GM21381 (cell line): Measurements from ENCODE around the gene NSFL1C.

Source experiments
- ATAC-seq: cut with Tn5 transposase; IDR thresholded peaks from one replicate; pipeline ENCODE4 v1.9.1; 2021; ENCODE audit warnings: mild to moderate bottlenecking, moderate library complexity; ENCODE audit not compliant: unreplicated experiment

Gene NSFL1C

GRCh38 chr20:1462834-1463233, 3.8 kb downstream of the NSFL1C start:
- no peak for ATAC-seq

- ATAC-seq: no peak
Observed at GRCh38 chr20:1462001-1462400, 4.6 kb downstream of the NSFL1C start.

GRCh38 chr20:1460275-1460674, 6.4 kb downstream of the NSFL1C start:
- no peak for ATAC-seq

- no peak for ATAC-seq
Observed at GRCh38 chr20:1457992-1458391, 8.7 kb downstream of the NSFL1C start.

GRCh38 chr20:1456300-1456699, 10.3 kb downstream of the NSFL1C start:
- ATAC-seq: no peak

- no peak for ATAC-seq
Observed at GRCh38 chr20:1450926-1451491, 15.6 kb downstream of the NSFL1C start.

GRCh38 chr20:1449370-1449769, 17.3 kb downstream of the NSFL1C start:
- no peak for ATAC-seq

- no peak for ATAC-seq
Observed at GRCh38 chr20:1448081-1448620, 18.5 kb downstream of the NSFL1C start.

- no peak for ATAC-seq
Observed at GRCh38 chr20:1446536-1446935, 20.1 kb downstream of the NSFL1C start.

GRCh38 chr20:1443085-1443484, 23.6 kb downstream of the NSFL1C start:
- ATAC-seq: no peak

- ATAC-seq: no peak
Observed at GRCh38 chr20:1442304-1442703, 24.3 kb downstream of the NSFL1C start.

- ATAC-seq: no peak
Observed at GRCh38 chr20:1441133-1441532, 25.5 kb downstream of the NSFL1C start.

- ATAC-seq: no peak
Observed at GRCh38 chr20:1440024-1440423, 26.6 kb downstream of the NSFL1C start.

GRCh38 chr20:1438361-1438760, 28.3 kb downstream of the NSFL1C start:
- no peak for ATAC-seq

GRCh38 chr20:1437235-1437904, 29.3 kb downstream of the NSFL1C start:
- no peak for ATAC-seq

- no peak for ATAC-seq
Observed at GRCh38 chr20:1436263-1436662, 30.4 kb downstream of the NSFL1C start.

GRCh38 chr20:1435337-1435699, 31.3 kb downstream of the NSFL1C start:
- no peak for ATAC-seq

- peak; percentile 87 for ATAC-seq
Observed at GRCh38 chr20:1434571-1435336, 31.9 kb downstream of the NSFL1C start.

GRCh38 chr20:1431158-1431557, 35.5 kb downstream of the NSFL1C start:
- no peak for ATAC-seq

- no peak for ATAC-seq
Observed at GRCh38 chr20:1430004-1430451, 36.6 kb downstream of the NSFL1C start.

- no peak for ATAC-seq
Observed at GRCh38 chr20:1429143-1429728, 37.4 kb downstream of the NSFL1C start.
